GM12878 (cell line): ENCODE measurements around the gene IGSF11. TPM values are rescaled to one million over a fixed set of nuclear protein-coding genes. Genes with fewer than 3 reads are reported as not detected.

ENCODE experiments used
- ATAC-seq: fragments of 200-7000 bp; cut with Tn5 transposase; 3 replicates; pipeline ENCODE4 v1.9.1; 2020; ENCODE audit warnings: mild to moderate bottlenecking, moderate library complexity
- BruUV-seq: library from RNA; stranded (reverse); fragments of 400-500 nt; replicated peaks from 2 replicates; lab custom pipeline; 2021; lab: Mats Ljungman, UMichigan
- CTCF ChIA-PET: fragments of 300-600 bp; sonication (Branson Sonifier 250); formaldehyde crosslinking; extraction: SDS; loops from one replicate; lab custom pipeline; 2021; ENCODE audit warnings: inconsistent platforms; lab: Yijun Ruan, JAX
- POLR2A ChIA-PET: fragments of 350-600 bp; formaldehyde crosslinking; extraction: SDS; loops from one replicate; lab custom pipeline; 2021; ENCODE audit warnings: inconsistent platforms; lab: Charles Lee
- RAD21 ChIA-PET: fragments of 300-600 bp; sonication (Branson Sonifier 250); formaldehyde crosslinking; loops from one replicate; lab custom pipeline; 2023; ENCODE audit warnings: antibody characterized with exemption; ENCODE audit not compliant: unreplicated experiment; lab: Charles Lee
- SMC1A ChIA-PET: fragments of 300-600 bp; sonication (Branson Sonifier 250); formaldehyde crosslinking; loops from one replicate; lab custom pipeline; 2023; ENCODE audit not compliant: unreplicated experiment, uncharacterized antibody; lab: Charles Lee
- DNase-seq: peaks from one replicate; pipeline ENCODE4 v3.0.0-alpha.2; 2011; ENCODE audit warnings: low read depth, low spot score
- FAIRE-seq: peaks from 3 replicates; lab custom pipeline; 2011; peaks lifted over from hg19 to GRCh38; lab: Jason Lieb, UNC
- H2AFZ ChIP-seq: 2 replicates; pipeline ENCODE4 v1.6.0; 2011; ENCODE audit warnings: low read depth, low read length, control low read depth; ENCODE audit not compliant: control insufficient read depth
- H3K27ac ChIP-seq: 2 replicates; pipeline ENCODE4 v1.5.1; 2011; ENCODE audit warnings: control low read depth; ENCODE audit not compliant: control insufficient read depth, insufficient read depth
- H3K27me3 ChIP-seq, 2 experiments: replicated peaks in 1 of 2; 2 replicates each; pipeline versions ENCODE4 v1.6.0 to v1.6.1; 2011; ENCODE audit warnings: low read length in 1 of 2; ENCODE audit not compliant: control insufficient read depth in 2 of 2, insufficient read depth in 2 of 2
- H3K36me3 ChIP-seq, 2 experiments: 2 replicates each; pipeline ENCODE4 v1.5.1; 2011; ENCODE audit warnings: low read length in 1 of 2; ENCODE audit not compliant: control insufficient read depth in 2 of 2, insufficient read depth in 2 of 2
- H3K4me1 ChIP-seq: 2 replicates; pipeline ENCODE4 v1.6.1; 2011; ENCODE audit warnings: mild to moderate bottlenecking, low read length, moderate library complexity, mixed read lengths; ENCODE audit not compliant: control insufficient read depth, insufficient read depth
- H3K4me2 ChIP-seq: 2 replicates; pipeline ENCODE4 v1.6.0; 2011; ENCODE audit warnings: control low read depth; ENCODE audit not compliant: control insufficient read depth, insufficient read depth
- H3K4me3 ChIP-seq: fragments of 200-600 bp; sonication (generic); 2 replicates; pipeline ENCODE4 v1.5.1; 2016
- H3K79me2 ChIP-seq: 2 replicates; pipeline ENCODE4 v1.6.0; 2011; ENCODE audit warnings: low read length; ENCODE audit not compliant: control insufficient read depth, insufficient read depth
- H3K9ac ChIP-seq: 2 replicates; pipeline ENCODE4 v1.8.0; 2011; ENCODE audit warnings: low read length, control low read depth, mixed read lengths; ENCODE audit not compliant: control insufficient read depth, insufficient read depth
- H3K9me3 ChIP-seq: replicated peaks from 3 replicates; pipeline ENCODE4 v1.5.1; 2011; ENCODE audit warnings: mild to moderate bottlenecking, low read length; ENCODE audit not compliant: control insufficient read depth, insufficient read depth
- H4K20me1 ChIP-seq: 2 replicates; pipeline ENCODE4 v1.6.0; 2011; ENCODE audit not compliant: control insufficient read depth, insufficient read depth
- CBX5 ChIP-seq: sonication (generic); IDR thresholded peaks from 2 replicates; pipeline ENCODE4 v1.6.1; 2016; ENCODE audit warnings: low read depth, moderate library complexity, mild to moderate bottlenecking, inconsistent platforms
- ESRRA ChIP-seq: IDR thresholded peaks from 2 replicates; pipeline ENCODE4 v1.6.1; 2012; ENCODE audit warnings: mild to moderate bottlenecking, low read length, improper control_type of control experiment
- GABPA ChIP-seq: IDR thresholded peaks from 2 replicates; pipeline ENCODE4 v1.6.1; 2014; ENCODE audit warnings: antibody characterized with exemption, low read depth, mild to moderate bottlenecking, inconsistent platforms
- KDM1A ChIP-seq: fragments of 200-600 bp; sonication (generic); IDR thresholded peaks from 2 replicates; pipeline ENCODE4 v1.6.1; 2016; ENCODE audit warnings: borderline replicate concordance
- ZBTB40 ChIP-seq: fragments of 450-650 bp; IDR thresholded peaks from 2 replicates; pipeline ENCODE4 v1.6.1; 2016; ENCODE audit warnings: mild to moderate bottlenecking, moderate library complexity, borderline replicate concordance
- ZNF217 ChIP-seq: fragments of 450-650 bp; IDR thresholded peaks from 2 replicates; pipeline ENCODE4 v1.6.1; 2017; ENCODE audit warnings: antibody characterized with exemption, mild to moderate bottlenecking
- WGBS: methylation state at CpG from one replicate; pipeline ENCODE4 v1.1.6; 2016; ENCODE audit warnings: low lambda C conversion rate; ENCODE audit not compliant: insufficient replicate concordance, insufficient coverage; ENCODE audit errors: missing lambda C conversion rate; 5-methylcytosine and 5-hydroxymethylcytosine counted together
- in situ Hi-C: fragments of 300-500 bp; cut with MboI; formaldehyde crosslinking; loops from 9 replicates; pipeline ENCODE4 v1.14.3; 2018; ENCODE audit warnings: mixed read lengths
- intact Hi-C: fragments of 100-400 bp; cut with micrococcal nuclease; formaldehyde crosslinking; loops from one replicate; pipeline ENCODE4 v1.14.2; 2022; ENCODE audit not compliant: unreplicated experiment
- polyA plus RNA-seq, 11 experiments: library from polyadenylated mRNA; depleted of rRNA in 4 of 11; unstranded in 6 of 11; stranded (reverse) in 5 of 11; fragments of >200 nt; fragmentation: Nextera tagmentation in 4 of 11; fragmentation: Illumina TruSeq in 1 of 11; extraction: Ambion mirVana in 4 of 11; extraction: Trizol in 1 of 11; gene quantifications; 1 replicate in 1 of 11; 2 replicates in 10 of 11; pipeline versions ENCODE4 v1.2.1 to v1.2.3, GENCODE V29; 2011 to 2016; ENCODE audit warnings: inconsistent platforms in 2 of 11, missing spikeins in 2 of 11, low read depth in 1 of 11
- total RNA-seq, 4 experiments: library from RNA; depleted of rRNA in 3 of 4; stranded (reverse); fragments of >200 nt in 3 of 4; fragmentation: Illumina TruSeq in 1 of 4; extraction: Trizol in 1 of 4; gene quantifications; 2 replicates each; pipeline versions ENCODE4 v1.2.1 to v1.2.3, GENCODE V29; 2013 to 2021

Gene IGSF11
- total and polyA plus RNA-seq, 10 of the 15 experiments (the other 5 are each of a cell fraction or from before 2014, with no cell fraction given): 0.03 TPM; not detected in 9

- BruUV-seq: no TSS peak
These were observed 96.3 kb downstream of the IGSF11 start for GRCh38 chr3:118938183-118938961.

More at GRCh38 chr3:118938183-118938961, 96.3 kb downstream of the IGSF11 start:
- H3K36me3 ChIP-seq: no peaks in the 10 kb centered on the region
- CTCF ChIA-PET: no interaction called here
- H3K4me2 ChIP-seq: no peak overlapping the region
- H3K27ac ChIP-seq: no peak overlapping the region
- no peaks in the 10 kb centered on the region for H4K20me1 ChIP-seq
- POLR2A ChIA-PET: no interaction called here
- DNase-seq: no peak
- RAD21 ChIA-PET: no interaction called here
- H3K27me3 ChIP-seq: no peaks in the 10 kb centered on the region
- ATAC-seq: no peak
- 2% methylated on average over 5 of the region's 5 CpGs for WGBS
- H2AFZ ChIP-seq: no peak overlapping the region
- TF ChIP-seq ZNF217: no peak
- TF ChIP-seq KDM1A: no peak
- no peak for TF ChIP-seq GABPA
- no peak for TF ChIP-seq ESRRA
- TF ChIP-seq ZBTB40: no peak
- no peak for TF ChIP-seq CBX5
- no peaks in the 10 kb centered on the region for H3K4me1 ChIP-seq
- FAIRE-seq: no peak
- no peaks in the 10 kb centered on the region for H3K79me2 ChIP-seq
- no peak overlapping the region for H3K9ac ChIP-seq
- intact Hi-C loops (no loop called here), in situ Hi-C loops (no loop called here)
- H3K9me3 ChIP-seq: no peaks in the 10 kb centered on the region; the same call in 2 of the 3 replicates
- SMC1A ChIA-PET: interaction anchor here (0.6 to 0.8 kb wide), 3 partner anchors 22 to 1187 kb away, joined by 3 to 4 read pairs (median 3); no protein-coding TSS in a partner anchor
- no peak overlapping the region for H3K4me3 ChIP-seq
